HG02973 (cell line): ENCODE data around the gene ZNF280C.
A peak's percentile ranks its signal among the peaks of the same experiment; 100 is the strongest.
"Not testable (repeated sequence)": the region's sequence is repeated elsewhere in the genome, so short reads cannot be mapped to it uniquely, and the experiment has no call there.

Experiments used
- ATAC-seq: cut with Tn5 transposase; IDR thresholded peaks from one replicate; pipeline ENCODE4 v1.9.1; 2021; ENCODE audit warnings: moderate library complexity; ENCODE audit not compliant: unreplicated experiment

The ZNF280C gene, protein sequence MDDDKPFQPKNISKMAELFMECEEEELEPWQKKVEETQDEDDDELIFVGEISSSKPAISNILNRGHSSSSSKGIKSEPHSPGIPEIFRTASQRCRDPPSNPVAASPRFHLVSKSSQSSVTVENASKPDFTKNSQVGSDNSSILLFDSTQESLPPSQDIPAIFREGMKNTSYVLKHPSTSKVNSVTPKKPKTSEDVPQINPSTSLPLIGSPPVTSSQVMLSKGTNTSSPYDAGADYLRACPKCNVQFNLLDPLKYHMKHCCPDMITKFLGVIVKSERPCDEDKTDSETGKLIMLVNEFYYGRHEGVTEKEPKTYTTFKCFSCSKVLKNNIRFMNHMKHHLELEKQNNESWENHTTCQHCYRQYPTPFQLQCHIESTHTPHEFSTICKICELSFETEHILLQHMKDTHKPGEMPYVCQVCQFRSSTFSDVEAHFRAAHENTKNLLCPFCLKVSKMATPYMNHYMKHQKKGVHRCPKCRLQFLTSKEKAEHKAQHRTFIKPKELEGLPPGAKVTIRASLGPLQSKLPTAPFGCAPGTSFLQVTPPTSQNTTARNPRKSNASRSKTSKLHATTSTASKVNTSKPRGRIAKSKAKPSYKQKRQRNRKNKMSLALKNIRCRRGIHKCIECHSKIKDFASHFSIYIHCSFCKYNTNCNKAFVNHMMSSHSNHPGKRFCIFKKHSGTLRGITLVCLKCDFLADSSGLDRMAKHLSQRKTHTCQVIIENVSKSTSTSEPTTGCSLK

DNA sequence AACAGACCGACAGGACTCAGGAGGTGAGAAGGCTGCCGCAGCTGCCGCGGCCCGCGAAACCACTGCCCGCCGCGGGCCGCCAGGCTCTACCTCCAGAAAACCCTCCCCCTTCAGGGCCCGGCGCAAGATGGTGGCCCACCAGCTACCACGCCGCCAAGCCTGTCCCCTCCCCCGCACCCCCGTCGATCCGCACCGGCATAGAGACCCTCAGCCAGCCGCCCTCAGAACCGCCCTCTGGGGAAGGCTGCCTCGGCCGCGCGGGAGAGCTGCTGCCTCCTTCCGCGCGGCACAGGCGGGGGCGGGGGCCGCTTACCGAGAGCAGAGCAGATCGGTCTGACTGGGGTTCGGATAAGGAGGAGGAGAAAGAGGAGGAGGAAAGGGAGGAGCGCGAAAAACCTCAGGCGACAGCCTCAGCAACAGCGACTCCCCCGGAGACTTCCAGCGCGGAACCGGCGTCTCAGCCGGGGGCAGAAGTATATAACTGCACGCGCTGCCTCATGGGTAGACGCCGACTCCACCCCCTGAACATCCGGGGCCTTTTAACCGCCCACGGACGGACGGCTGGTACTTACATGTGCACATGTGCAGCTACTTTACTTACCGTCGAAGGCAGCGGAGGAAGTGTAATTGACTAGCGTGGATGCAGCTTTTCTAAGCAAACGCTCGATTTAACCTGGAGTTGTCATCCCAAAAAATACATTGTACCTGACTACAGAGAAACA is at the start of gene ZNF280C:
Gene ZNF280C (minus strand): TSS at position 451 of the 722 bp plus-strand sequence. CDS start 8,450 bp downstream, outside the sequence.
- ATAC-seq: peak; percentile 96

GRCh38 chrX:130304587-130305368 is 36.1 kb upstream of the ZNF280C start:
- no peak for ATAC-seq

DNA sequence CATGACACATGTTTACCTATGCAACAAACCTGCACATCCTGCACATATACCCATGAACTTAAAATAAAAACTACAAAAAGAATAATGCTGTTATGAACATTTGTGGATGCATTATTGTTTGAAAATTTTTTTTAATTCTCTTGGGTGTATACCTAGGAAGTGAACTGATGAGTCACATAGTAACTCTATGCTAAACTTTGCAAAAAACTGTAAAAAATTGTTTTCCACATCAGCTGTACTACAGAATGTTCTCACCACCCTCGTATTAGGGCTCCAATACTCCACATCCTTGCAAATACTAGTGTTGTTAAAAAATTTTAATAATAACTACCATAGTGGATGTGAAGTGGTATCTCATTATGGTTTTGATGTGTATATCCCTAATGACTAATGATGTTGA is 33.3 kb upstream of the ZNF280C start:
- ATAC-seq: no peak

DNA sequence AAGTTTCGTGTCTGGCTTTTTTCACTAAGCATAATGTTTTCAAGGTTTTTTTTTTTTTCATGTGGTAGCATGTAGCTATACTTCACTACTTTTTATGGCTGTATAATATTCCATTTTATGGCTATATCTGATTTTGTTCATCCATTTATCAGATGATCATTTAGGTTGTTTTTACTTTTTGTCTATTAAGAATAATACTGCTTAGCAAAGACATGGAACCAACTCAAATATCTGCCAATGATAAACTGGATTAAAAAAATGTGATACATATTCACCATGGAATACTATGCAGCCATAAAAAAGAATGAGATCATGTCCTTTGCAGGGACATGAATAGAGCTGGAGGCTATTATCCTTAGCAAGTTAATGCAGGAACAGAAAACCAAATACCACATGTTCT is 32.7 kb upstream of the ZNF280C start:
- no peak for ATAC-seq

DNA sequence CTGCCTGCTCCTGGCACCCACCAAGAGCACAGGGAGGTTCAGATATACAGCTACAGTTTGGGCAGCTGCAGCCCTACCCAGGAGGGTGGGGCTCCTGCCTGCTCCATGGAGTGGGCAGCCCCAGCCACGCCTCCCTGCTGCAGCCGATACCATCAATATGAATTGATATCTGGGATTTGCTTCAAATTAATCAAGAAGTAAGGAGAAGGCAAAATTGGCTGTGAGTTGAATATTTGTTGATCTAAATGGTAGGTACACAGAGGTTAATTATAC is 31.2 kb upstream of the ZNF280C start:
- ATAC-seq: no peak

- no peak for ATAC-seq
Measured at GRCh38 chrX:130299279-130300009, 30.7 kb upstream of the ZNF280C start.

- ATAC-seq: no peak
Measured at GRCh38 chrX:130296743-130297142, 28.0 kb upstream of the ZNF280C start.

DNA sequence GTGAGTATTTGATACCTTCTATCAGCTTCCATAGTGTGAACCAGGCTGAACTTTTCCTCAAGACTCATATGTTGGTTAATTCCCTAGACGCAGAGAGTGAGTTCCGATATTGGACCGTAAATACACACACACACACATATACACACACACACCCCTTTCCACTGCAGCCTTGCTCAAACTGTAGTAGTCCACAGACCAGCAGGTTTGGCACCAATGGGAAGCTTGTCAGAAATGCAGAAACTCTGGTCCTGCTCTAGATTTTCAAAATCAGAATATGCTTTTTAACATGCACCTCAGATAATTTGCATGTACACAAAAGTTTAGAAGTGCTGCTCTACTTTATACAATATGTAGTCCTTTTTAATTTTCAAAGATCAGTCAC is 27.6 kb upstream of the ZNF280C start:
- no peak for ATAC-seq

GRCh38 chrX:130295519-130296296 is 27.0 kb upstream of the ZNF280C start:
- no peak for ATAC-seq

DNA sequence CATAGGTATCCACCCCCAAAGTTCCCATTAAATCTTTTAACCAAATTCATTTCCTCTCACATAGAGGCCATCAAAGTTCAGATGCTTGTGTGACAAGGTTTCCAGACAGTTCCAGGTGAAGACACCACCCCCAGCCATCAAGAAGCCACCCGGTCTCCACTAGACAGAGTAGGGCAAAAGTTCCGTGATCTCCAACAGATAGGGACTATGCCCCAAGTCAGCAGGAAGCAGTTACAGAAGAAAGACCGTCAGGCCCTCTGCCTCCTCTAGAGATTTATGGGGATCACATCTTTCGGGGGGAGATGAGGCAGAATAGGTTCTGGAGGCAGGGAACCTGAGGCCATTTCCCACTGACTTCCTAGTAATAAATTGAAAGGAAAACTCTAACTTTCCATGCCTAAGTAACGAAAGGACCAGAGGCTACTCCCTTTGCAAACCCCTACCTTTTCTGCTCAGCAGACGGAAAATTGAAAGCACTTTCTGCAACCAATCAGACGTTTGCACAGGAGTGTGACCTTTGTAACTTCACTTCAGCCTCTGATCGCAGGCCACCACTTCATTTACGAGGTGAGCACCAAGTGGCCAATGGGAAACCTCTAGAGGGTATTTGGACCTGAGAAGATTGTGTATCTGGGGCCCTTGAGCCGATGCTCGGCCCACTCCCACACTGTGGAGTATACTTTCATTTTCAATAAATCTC is 18.5 kb upstream of the ZNF280C start:
- no peak for ATAC-seq

DNA sequence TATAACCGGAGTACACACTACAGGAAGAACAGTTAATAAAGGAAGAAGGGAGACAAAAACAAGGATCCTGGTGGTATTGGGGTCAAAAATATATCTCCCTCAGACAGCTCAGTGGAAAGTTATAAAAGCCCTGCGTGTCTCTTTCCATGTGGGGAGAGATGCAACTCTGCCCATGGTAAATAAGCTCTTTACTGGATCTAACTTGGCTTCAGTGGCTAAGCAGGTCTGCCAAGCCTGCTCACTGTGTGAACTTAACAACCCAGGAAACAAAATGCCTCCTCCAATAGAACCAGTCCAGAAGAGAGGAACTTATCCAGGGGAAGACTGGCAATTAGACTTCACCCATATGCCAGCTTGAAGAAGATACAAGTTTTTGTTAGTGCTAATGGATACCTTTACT is 17.0 kb upstream of the ZNF280C start:
- ATAC-seq: no peak

- no peak for ATAC-seq
Measured at GRCh38 chrX:130285069-130285620, 16.4 kb upstream of the ZNF280C start.

DNA sequence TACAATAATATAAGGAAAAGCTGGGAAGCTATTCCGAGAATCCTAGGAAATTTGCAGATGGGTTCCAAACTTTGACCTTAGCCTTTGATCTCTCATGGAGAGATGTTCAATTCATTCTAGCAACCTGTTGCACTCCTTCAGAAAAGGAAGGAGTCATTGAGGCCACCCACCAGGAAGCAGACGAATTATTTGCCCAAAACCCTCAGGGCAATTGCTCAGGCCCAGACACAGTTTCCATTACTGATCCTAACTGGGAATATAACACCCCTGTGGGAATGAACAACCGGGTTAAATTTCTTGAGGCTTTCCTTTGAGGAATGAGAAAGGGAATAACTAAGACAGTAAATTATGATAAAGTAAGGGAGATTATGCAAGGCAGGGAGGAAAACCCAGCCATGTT is 13.5 kb upstream of the ZNF280C start:
- no peak for ATAC-seq

GRCh38 chrX:130280901-130281300 is 12.2 kb upstream of the ZNF280C start:
- no peak for ATAC-seq

DNA sequence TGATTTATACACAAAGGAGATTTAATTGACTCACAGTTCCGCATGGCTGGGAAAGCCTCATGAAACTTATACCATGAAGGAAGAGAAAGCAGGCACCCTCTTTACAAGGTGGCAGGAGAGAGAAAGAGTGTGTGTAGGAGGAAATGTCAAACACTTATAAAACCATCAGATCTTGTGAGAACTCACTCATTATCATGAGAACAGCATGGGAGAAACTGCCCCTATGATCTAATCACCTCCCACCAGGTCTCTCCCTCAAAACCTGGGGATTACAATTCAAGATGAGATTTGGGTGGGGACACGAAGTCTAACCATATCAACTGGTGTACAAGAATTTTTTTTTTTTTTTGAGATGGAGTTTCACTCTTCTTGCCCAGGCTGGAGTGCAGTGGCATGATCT is 3.6 kb upstream of the ZNF280C start:
- not testable (repeated sequence) for ATAC-seq

GRCh38 chrX:130269391-130269790 is 692 bp upstream of the ZNF280C start:
- not testable (repeated sequence) for ATAC-seq

DNA sequence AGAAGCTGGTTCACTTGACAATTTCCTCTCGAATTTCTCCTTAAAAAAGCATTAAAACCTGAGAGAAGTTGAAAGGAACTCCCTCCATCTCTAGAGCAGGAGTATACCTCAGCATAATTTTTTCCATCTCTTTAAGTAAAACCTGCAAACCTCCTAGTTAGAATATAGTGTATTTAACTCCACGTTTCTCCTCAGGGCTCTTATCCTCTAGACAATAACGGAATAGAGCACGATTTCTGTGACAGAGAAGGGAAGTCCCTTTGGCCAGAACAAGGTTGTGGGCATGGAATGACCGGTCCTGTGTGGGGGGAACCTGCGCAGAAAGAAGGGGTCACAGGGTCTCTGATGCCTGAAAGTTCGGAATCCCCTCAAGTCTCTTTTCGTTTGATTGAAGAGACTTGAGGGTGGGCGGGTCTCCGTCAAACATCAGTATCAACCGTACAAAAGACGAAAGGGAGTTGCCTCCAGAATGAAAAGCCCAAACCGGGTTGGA is 697 bp downstream of the ZNF280C start:
- no peak for ATAC-seq

GRCh38 chrX:130264573-130264972 is 4.1 kb downstream of the ZNF280C start:
- no peak for ATAC-seq

DNA sequence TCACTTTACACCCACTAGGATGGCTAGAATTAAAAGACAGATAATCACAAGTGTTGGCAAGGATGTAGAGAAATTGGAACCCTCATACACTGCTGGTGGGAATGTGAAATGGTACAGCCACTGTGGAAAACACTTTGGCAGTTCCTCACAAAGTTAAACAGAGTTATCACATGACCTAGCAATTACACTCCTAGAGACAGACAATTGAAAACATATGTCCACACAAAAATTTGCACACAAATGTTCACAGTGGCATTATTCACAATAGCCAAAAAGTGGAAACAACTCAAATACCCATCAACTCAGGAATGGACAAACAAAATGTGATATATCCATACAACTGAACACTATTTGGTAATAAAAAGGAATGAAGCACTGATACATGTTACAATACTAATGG is 5.7 kb downstream of the ZNF280C start:
- ATAC-seq: no peak
